NCI-H1417 (cell line): ENCODE data around the gene ZFAND2A.
A peak's percentile ranks its signal among the peaks of the same experiment; 100 is the strongest.
"Not testable (repeated sequence)": the region's sequence is repeated elsewhere in the genome, so short reads cannot be mapped to it uniquely, and the experiment has no call there.

Source experiments
- DNase-seq, 3 experiments: peaks; one replicate each; lab custom pipeline; 2025; lab: John Stamatoyannopoulos, UW

The ZFAND2A gene

DNA sequence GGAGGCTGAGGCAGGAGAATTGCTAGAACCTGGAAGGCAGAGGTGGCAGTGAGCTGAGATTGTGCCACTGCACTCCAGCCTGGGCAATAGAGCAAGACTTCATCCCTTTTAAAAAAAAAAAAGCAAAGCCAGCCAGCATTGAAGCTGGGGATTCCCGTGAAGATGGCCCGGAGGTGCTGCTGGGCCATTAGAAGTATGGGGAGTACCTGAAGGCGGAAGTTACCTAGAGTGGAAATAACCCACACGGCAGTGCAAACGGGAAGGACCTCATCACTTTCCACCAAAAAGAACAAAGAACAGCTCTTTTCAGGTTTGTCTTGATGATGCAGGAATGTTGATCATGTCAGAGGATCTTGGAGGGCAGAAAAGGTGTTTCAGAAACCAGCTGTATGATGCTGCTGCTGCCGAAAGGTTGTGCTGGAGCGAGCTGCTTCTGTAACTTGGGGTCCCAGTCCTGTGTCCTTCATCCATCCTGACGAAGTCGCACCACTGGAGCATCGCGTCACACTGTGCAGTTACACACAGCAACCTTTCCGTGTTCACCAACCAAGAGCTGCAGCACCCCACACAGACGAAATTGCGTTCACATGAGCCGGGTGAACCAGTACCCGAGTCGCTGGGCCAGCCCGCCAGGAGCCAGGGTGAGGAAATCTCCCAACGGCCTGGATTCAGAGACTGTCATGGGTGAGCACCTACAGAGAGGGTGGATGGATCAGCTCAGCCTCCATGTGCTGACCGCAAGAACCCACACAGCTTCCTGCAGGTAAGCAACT is 8.2 kb downstream of the ZFAND2A start:
- no peak for DNase-seq

DNA sequence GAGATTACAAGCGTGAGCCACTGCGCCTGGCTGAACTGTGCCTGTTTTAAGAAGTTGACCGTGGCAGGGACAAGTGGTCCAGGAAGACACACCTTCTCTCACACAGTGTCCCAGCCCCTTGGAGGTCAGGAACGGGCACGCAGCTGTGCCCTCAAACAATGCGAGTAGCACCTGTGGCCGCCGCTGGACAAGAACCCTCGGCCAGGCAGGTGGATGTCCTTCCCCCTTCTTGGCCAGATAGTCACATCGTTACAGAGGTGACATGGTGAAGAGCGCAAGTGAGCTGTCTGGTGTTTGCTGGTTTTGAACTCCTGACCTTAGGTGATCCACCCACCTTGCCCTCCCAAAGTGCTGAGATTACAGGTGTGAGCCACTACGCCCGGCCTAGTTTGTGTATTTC is 8.8 kb downstream of the ZFAND2A start:
- DNase-seq = no peak

DNA sequence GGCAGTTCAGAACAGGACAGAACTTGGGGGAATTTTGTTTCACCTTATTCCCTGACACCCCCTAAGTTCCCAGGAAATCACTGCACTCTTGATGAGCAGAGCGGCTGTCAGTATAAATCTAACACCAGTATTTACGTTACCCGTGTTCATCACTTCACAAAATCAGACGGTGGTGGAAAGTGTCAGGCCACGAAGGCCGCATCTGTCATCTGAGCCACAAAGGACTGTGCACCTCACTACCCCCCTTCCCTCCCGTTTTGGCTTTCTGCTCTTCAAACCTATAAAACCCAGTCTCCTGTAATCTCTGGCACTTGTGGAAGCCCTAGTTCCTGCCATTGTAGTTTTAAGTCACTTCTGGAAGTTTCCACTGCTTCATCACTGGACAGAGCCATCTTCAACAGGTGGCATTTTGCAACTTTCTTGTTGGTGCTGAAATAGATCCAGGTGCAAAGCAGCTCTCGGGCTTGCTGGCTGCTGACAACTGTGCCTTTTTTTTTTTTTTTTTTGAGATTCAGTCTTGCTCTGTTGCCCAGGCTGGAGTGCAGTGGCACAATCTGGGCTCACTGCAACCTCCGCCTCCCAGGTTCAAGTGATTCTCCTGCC is 9.5 kb downstream of the ZFAND2A start:
- DNase-seq = no peak

DNA sequence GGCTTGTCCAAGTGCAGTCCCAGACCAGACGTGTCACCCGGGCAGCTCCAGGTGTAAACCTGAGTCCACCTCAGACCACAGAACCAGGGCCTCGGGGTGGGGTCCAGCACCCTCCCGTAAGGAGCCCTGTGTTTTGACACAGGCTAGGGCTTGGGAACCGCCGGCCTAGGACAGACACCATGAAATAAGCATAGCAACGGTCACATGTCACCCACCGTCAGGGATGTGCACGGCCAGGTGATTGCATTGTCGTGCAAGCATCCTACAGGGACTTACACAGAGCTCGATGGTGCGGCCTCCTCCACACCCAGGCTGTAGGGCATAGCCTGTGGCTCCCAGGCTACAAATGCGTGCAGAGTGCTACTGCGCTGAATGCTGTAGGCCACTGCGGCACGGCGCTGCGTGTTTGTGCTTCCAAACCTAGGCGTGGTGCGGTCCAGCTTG is 10.6 kb downstream of the ZFAND2A start:
- no peak for DNase-seq

DNA sequence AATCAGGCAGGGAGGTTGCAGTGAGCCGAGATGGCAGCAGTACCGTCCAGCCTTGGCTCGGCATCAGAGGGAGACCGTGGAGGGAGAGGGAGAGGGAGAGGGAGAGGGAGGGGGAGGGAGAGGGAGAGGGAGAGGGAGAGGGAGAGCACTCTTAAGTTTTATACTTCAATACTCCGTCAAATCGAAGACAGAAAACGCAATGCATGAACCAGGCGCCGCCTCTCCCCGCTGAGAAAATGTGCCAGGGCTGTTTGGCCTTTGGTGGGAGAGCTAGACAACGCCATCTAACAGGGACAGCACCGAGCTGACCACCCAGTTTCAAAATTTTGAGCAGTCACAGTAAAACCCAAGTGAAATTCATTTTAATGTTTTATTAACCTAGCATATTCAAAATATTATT is 12.1 kb downstream of the ZFAND2A start:
- DNase-seq = not testable (repeated sequence)

DNA sequence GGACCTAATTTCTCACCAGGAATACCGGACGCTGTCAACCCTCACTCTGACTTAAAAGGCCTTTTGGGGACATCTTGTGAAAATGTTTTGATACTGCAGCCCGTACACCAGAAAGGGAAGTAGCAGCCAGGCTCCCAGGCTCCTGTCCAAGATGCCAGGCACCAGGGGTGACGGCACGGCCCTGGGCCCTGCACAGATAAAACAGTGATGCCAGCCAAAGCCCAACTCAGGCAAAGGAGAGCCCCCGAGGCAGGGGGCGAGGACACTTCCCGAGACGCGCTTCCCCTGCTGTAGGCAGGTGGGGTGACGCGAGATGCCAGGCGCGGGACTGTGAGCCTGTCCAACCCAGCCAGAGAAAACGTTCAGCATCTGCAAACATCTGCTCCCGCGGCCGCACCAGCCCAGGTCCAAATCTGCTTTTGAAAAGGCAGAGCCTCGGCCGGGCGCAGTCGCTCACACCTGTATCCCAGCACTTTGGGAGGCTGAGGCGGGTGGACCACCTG is 15.7 kb downstream of the ZFAND2A start:
- DNase-seq = peak in 1 of 3 experiments; percentile 47

DNA sequence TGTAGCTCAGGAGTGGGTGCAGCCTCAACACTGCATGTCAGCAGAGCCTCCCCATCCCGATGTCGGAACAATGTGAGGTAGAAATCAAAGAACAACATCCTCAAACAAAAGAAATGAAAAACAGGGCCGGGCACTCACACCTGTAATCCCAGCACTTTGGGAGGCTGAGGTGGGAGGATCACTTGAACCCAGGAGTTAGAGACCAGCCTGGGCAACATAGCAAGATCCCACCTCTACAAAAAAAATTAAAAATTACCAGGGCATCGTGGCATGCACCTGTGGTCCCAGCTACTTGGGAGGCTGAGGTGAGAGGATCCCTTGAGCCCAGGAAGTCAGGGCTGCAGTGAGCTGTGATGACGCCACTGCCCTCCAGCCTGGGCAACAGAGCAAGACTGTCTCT is 17.0 kb downstream of the ZFAND2A start:
- DNase-seq = not testable (repeated sequence)

DNA sequence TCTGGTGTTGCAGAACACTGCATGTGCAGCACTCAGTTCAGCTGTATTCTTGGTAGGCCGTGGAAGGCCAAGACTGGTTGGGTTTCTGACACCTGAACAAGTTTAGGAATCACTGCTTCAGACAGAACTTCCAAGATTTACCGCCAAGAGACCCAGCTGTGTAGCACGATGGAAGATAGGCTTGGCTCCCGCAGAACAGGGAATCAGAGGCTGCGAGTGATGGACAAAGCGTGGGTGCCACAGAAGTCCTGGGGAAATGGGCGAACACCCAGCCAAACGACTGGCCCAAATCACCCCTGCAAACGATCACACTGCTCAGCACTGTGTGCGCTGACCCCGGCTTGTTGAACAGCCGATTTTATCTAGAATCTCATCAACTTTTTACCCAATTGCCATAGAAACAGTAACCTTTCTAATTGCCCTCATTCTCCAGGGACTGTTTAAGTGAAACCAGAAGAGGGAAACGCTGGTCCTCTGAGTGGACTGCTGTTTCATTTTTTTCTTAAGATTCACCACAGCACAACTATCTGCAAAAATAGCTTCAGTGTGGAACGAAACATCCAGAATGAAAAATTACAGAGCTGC is 17.9 kb downstream of the ZFAND2A start:
- DNase-seq = no peak

DNA sequence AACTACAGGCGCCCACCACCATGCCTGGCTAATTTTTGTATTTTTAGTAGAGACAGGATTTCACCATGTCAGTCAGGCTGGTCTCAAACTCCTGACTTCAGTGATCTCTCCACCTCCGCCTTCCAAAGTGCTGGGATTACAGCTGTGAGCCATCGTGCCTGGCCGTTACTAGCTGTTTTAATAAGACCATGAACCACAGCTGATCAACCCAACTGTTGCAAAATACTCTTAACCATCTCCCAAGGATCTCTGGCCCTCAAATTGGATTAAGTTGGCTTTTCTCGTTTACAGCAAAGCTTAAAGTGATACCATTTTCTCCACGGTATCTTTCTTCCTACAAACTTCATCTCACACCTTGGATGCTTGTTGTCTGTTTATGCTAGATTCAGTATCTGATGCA is 18.3 kb downstream of the ZFAND2A start:
- no peak for DNase-seq

DNA sequence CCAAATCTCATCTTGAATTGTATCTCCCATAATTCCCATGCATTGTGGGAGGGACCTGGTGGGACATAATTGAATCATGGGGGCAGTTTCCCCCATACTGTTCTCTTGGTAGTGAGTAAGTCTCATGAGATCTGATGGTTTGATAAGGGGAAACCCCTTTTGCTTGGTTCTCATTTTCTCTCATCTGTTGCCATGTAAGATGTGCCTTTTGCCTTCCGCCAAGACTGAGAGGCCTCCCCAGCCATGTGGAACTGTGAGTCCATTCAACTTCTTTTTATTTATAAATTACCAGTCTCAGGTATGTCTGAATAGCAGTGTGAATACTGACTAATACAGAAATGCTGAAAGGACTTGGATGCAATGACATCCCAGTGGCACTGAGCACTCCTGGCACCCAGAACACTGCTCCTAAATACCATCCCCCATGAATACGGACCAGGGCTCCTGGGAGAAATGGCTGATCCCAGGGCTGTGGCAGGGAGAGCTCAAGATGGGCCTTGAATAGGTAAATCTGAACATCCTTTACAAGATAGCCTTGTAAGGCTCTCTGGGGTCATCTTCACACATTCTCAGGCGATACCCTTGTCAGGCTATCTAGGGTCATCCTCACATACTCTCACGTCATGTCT is 19.4 kb downstream of the ZFAND2A start:
- no peak for DNase-seq

DNA sequence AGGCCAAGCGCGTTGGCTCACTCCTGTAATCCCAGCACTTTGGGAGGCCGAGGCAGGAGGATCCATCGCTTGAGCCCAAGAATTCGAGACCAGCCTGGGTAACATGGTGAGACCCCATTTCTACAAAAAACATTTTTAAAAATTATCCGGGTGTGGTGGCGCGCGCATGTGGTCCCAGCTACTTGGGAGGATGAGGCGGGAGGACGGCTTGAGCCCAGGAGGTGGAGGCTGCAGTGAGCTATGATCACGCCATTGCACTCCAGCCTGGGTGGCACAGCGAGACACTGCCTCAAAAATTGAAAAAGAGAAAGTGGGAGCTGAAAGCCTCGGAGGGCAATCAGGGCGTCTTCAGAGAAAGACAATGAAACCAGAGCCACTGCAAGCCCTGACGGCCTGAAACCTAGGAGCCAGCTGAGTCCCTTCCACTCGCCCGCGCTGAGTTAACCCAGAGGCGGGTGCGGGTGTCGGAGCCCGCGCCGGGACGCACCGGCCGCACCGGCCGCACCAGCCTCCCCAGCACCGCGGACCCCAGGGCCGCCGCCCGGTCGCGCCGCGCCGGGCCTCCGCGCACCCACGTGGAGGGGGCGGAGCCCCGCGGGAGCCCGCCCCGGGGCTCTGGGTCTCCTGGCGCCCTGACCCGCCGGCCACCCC is 22.4 kb downstream of the ZFAND2A start:
- peak in 1 of 3 experiments; percentile 78 for DNase-seq

DNA sequence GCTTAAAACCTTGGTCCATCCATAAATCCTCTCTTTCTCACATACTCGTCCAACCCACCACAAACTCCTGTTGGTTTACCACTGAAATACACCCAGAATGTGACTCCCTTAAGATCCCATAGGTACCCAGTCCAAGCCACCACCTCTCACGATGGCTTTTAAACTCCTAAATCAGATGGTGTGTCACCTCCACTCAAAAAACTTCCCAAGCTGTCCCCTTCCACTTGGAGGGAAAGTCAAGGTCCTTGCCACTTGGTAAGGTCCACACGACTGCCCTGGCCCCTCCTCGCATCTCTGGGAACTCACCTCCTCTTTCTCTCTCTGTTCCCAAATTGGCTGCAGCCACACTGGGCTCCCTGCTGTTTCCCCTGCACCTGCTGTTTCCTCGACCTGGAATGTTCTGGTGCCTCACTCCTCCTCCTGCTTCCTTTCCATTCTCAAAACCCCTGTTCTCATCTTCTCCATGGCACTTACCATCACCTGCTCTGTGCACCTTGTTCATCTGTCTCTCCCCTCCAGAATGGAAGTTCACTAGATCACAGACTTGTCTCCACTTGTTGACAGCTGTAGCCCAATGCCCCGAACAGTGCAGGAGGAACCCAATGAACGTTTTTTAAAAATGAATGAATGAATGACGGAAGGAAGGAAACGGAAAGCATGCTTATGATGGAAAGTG is 23.0 kb downstream of the ZFAND2A start:
- peak in 2 of 3 experiments; percentile 61 to 78 for DNase-seq

DNA sequence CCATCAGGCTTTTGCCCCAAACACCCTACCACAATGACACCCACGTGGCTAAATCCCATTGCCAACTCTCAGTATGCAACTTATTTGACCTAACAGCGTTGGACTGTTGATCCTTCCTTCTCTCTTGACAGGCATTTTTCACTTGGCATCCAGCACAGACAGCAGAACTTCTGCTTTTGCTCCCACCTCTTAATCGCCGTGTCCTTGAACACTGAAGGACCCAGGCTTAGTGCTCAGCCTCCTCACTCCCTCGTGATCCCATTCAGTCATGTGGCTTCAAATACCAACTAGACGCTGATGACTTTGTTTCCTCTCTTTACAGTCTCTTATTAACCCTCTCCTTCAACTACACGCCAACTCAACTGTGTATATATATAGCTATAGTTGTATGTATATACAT is 25.0 kb downstream of the ZFAND2A start:
- no peak for DNase-seq

DNA sequence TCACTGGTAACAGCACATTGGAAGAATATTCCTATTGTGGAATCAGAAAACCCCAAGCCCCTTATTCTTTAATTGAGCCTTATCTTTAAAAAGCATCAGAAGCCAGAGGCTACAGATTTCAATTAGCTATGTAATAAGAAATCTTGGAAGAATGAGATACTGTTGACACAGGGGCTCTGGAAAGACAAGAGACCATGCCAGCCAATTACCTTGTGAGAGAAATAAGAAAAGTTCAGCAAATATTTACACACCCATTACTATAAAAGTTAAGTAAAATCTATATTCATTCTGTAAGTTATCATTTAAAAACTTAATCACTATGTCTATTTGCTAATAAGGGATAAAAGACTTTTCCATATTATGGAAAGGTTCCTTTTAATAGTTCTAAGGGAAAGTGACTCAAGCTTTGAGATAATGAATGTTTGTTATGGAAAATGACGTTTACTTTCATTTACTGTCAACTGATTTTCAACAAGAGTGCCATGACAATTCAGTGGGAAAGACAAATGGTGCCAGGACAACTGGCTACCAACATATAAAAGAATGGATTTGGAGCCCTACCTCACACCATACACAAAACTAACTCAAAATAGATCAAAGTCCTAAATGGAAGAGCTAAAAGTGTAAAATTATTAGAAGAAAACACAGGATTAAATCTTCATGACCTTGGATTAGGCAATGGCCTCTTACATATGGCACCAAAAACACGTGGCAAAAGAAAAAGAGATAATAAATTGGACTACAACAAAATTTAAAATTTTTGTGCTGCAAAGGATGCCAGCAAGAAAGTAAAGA is 28.3 kb downstream of the ZFAND2A start:
- no peak for DNase-seq

DNA sequence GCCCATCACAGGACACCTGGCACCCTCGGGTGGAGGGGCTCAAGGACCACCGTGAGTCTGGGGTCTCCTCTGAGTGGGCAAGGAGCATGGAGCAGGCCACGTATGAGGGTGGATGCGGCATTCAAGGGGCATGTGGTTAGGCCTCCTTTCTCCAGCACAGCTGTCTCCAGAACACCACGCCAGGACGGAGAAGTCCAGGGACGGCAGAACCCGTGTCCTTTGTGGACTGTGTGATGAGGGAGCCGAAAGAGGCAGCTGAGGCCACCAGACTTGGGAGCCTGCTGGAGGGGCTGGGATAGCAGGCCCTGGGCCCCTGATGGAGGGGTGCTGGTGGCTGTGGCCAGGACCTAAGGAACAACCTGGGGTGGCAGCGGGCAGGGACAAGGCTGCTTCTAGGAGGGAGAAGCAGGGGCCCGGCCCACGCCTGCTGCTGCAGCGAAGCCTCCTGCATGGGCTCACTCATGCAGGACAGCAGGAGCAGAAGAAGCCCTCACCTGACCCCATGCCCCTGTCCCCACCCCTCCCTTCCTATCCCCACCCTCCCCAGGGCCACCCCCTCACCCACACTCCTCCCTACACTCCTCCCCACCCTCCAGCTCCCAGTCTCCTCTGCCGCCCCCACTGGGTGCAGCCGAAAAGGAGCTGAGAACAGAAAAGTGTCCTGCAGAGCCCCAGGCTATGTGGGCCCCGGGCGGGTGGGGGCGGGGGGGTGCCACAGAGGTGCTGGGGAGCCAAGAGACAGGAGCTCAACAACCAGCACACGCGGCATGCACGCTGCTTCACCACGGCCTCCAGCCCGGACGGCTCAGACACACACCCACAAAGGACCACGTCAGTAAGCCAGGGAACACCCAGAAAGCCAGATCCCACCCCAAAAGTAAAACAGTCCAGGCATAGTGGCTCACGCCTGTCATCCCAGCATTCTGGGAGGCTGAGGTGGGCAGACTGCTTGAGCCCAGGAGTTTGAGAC is 29.7 kb downstream of the ZFAND2A start:
- DNase-seq = no peak

DNA sequence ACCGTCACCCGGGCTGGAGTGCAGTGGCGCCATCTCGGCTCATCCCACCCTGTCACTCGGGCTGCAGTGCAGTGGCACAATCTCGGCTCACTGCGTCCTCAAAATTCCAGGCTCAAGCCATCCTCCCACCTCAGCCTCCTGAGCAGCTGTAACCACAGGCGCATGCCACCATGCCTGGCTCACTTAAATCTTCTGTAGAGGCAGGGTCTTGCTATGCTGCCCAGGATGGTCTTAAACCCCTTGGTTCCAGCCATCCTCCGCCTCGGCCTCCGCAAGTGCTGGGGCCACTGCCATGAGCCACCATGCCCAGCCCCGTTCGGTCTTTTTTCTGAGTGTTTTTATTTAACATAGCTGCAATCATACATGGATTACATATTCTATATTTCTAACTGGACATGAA is 30.6 kb downstream of the ZFAND2A start:
- no peak for DNase-seq

DNA sequence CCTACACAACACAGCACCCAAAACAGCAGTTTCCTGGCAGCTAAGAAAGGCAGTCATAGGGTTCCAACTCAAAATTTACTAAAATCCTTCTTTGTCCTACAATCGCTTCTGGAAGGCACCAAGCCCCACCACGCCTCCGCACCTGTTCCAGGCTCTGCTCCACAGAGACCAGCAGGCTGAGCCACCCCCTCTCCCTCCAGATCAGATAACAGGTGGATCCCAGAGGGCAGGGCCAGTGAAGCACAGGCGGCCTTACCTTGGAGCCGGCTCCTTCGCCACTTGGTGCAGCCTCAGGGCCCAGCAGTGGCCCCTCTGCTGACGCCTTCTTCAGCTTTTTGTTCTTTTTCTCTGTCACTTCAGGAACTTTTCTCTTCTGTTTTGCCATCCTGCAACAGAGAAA is 33.0 kb downstream of the ZFAND2A start:
- no peak for DNase-seq

DNA sequence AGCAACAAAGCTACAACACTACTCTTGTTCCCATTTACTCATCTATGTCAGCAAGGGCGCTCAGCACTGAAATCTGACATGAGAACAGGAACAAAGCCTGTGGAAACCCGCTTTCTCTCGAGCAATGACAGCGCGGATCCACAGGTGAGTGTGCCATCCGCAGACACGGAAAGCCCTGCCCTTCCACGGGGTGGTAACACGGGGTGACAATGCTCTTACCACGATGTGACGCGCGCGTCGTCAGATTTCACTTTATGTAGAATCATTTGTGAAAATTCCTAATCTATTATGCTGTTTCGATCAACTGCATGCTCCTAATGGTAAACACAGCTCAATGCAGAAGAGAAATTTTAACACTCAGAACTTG is 34.4 kb downstream of the ZFAND2A start:
- DNase-seq = no peak

DNA sequence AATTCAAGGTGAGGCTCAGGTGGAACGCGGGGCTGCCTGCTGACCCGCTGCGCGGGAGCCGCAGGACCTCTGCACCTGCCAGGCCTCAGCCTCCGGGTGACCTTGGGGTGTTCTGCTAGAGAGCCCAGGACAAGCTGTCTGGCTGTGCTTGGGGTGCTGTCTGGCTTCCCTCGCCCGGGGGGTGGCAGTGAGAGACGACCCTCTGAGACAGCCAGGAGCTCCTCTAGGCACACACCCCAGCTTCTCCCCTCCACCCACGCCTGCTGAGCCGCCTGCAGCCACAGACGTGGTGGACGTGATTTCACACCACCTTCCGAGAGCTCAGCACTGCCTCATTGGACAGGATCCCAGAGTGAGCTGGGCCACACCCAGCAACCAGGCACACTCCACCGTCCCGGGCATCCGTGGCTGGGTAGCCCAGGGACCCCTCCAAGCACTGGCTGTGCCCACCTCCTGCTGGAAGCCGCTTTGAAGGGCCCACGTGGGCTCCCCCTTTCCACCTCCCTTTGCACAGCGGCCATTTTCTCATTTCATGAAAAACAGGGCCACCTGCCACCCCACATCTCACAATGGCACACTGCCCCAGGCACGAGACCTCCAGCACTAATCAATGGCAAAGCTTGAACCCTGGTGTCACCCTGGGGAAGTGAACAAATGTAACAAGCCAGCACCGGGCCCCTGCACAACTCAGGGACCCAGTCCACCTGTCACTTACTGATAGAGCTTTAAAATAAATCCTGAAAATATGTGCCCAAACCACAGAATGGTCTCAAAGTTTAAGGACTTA is 35.0 kb downstream of the ZFAND2A start:
- no peak for DNase-seq
